ENCODE measurements around the gene GPX1.
"Not testable (repeated sequence)": the region's sequence is repeated elsewhere in the genome, so short reads cannot be mapped to it uniquely, and the experiment has no call there.

Gene GPX1

GRCh38 chr3:49333091-49333490, 25.1 kb downstream of the GPX1 start:
- TF ChIP-seq CTCF (IDR thresholded peaks at IDR 0.05; ENCODE audit: control insufficient read depth, insufficient read depth, low read depth, low read length, missing control alignments): no peak
- DNase-seq (ENCODE audit: low read depth): no peak
- no peak overlapping the region for H3K4me3 ChIP-seq (ENCODE audit: control insufficient read depth, low read depth, low read length)

GRCh38 chr3:49329186-49329585, 29.0 kb downstream of the GPX1 start:
- no peak for TF ChIP-seq CTCF (IDR thresholded peaks at IDR 0.05; ENCODE audit: control insufficient read depth, insufficient read depth, low read depth, low read length, missing control alignments)
- DNase-seq (ENCODE audit: low read depth): no peak
- no peak overlapping the region for H3K4me3 ChIP-seq (ENCODE audit: control insufficient read depth, low read depth, low read length)

- not testable (repeated sequence) for H3K4me3 ChIP-seq (ENCODE audit: control insufficient read depth, low read depth, low read length); DNase-seq (ENCODE audit: low read depth)
Measured at GRCh38 chr3:49328350-49328749, 29.8 kb downstream of the GPX1 start.

- DNase-seq (ENCODE audit: low read depth): no peak
- no peak overlapping the region for H3K4me3 ChIP-seq (ENCODE audit: control insufficient read depth, low read depth, low read length)
- TF ChIP-seq CTCF (IDR thresholded peaks at IDR 0.05; ENCODE audit: control insufficient read depth, insufficient read depth, low read depth, low read length, missing control alignments): no peak
Measured at GRCh38 chr3:49327485-49327884, 30.7 kb downstream of the GPX1 start.

GRCh38 chr3:49324768-49325167, 33.4 kb downstream of the GPX1 start:
- DNase-seq (ENCODE audit: low read depth): no peak
- no peak for TF ChIP-seq CTCF (IDR thresholded peaks at IDR 0.05; ENCODE audit: control insufficient read depth, insufficient read depth, low read depth, low read length, missing control alignments)
- H3K4me3 ChIP-seq (ENCODE audit: control insufficient read depth, low read depth, low read length): no peak overlapping the region

- DNase-seq (ENCODE audit: low read depth): no peak
- no peak overlapping the region for H3K4me3 ChIP-seq (ENCODE audit: control insufficient read depth, low read depth, low read length)
- no peak for TF ChIP-seq CTCF (IDR thresholded peaks at IDR 0.05; ENCODE audit: control insufficient read depth, insufficient read depth, low read depth, low read length, missing control alignments)
Measured at GRCh38 chr3:49316696-49317457, 41.3 kb downstream of the GPX1 start.

- no peak for TF ChIP-seq CTCF (IDR thresholded peaks at IDR 0.05; ENCODE audit: control insufficient read depth, insufficient read depth, low read depth, low read length, missing control alignments)
- no peak overlapping the region for H3K4me3 ChIP-seq (ENCODE audit: control insufficient read depth, low read depth, low read length)
- no peak for DNase-seq (ENCODE audit: low read depth)
Measured at GRCh38 chr3:49313896-49314688, 44.1 kb downstream of the GPX1 start.
